ENCODE data around the gene IFNA6.

- TF ChIP-seq CTCF (conservative IDR thresholded peaks at IDR 0.05; ENCODE audit: low read depth, low read length): no peak
- no peak for TF ChIP-seq EZH2 (IDR thresholded peaks at IDR 0.05; ENCODE audit: borderline replicate concordance, low read depth, low read length, poor library complexity, severe bottlenecking)
Observed at GRCh38 chr9:21398955-21399489, 48.3 kb upstream of the IFNA6 start.
